HG03108 (cell line): ENCODE measurements around the gene ANKRD36B.
A peak's percentile ranks its signal among the peaks of the same experiment; 100 is the strongest.
"Not testable (repeated sequence)": the region's sequence is repeated elsewhere in the genome, so short reads cannot be mapped to it uniquely, and the experiment has no call there.

Experiments
- ATAC-seq: cut with Tn5 transposase; IDR thresholded peaks from one replicate; pipeline ENCODE4 v1.9.1; 2021; ENCODE audit warnings: moderate library complexity; ENCODE audit not compliant: unreplicated experiment

Gene ANKRD36B

DNA sequence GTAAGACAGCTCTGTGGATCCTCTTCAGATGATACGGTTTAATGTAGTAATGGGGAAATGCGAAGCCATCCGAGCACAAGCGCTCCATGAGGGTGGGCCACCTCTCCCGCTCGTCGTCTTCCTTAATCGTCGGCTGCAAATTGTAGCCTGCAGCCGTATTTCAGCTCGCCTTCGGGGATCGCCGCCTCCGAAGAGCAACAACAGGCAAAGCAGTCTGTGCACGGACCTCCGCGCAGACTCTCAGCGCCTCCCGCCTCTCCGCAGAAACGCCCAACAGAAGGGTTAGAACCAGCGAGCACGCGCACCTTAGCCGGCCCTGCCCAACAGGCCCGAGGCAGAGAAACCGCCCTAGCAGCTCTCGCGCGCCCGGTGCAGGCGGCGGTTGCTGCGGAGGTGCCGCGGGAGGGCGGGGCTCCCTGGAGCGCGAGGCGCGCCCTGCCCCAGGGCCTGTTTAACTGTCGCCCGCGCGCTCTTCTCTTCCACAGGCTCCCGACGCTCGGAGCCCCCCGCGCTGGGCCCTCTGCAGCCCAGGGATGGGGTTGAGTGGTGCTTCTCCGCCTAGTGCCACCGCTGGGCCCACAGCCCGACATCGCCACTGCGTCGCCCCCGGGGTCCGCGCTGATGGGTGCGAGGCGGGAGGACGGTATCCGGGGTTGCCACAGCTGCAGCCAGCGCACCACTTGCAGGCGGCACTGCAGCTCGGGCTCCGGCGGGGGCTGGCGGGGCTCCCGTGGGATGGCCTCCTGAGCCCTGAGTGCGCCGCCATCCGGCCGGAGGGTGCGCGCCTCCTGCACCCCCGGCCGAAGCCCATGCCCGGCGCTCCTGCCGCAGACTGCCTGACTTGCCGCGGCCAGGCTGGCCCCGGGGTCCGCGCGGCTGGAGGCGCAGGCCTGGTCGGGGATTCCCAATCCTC, at the start of gene ANKRD36B:
Gene ANKRD36B (minus strand): TSS at position 280 of the 913 bp plus-strand sequence. CDS start 192 bp downstream, at position 88.
- peak; percentile 65 for ATAC-seq

DNA sequence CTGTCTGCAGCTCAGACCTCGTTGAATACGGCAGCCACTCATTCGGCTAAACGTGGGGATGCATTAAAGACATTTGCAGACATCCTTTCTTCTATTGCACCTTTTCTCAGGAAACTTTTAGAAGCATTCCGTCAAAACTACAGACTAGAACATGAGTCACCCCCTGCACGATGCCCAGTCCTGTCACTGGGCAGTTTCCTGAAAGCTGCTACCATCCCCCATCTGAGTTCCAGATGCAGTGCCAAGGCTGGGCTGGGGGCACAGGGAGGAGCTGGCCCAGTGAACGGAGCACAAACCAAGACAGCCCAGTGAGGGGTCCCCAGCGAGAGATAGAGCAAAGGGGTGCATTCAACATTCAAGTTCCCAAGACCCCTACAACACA, 36.4 kb upstream of the ANKRD36B start:
- not testable (repeated sequence) for ATAC-seq

DNA sequence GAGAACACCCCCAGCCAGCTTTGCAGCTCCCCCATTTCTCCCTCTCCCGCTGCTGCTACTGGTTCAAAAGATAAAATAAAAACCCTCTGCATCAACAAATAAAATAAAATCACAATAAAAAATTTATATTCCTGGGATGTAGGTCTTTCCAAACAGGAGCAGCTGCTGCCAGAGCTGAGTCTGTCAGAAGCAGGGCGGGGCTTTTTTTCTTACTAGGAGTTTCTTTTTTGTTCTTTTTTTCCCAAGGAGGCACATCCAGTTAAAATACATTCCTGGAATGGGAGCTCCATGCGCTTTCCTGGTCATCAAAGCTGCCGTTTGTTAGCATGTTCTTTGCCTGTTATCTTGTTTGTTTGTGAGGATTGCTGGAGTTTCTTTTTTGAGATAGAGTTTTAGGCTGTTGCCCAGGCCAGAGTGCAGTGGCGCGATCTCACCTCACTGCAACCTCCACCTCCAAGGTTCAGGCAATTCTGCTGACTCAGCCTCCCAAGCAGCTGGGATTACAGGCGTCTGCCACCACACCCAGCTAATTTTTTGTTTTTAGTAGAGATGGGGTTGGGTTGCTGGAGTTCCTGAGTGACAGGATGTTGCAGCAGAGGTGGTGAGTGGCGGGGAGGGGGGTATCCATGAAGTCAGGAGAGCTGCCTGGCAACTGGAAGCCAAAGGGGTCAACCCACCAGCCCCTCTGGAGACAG, 35.8 kb upstream of the ANKRD36B start:
- not testable (repeated sequence) for ATAC-seq

DNA sequence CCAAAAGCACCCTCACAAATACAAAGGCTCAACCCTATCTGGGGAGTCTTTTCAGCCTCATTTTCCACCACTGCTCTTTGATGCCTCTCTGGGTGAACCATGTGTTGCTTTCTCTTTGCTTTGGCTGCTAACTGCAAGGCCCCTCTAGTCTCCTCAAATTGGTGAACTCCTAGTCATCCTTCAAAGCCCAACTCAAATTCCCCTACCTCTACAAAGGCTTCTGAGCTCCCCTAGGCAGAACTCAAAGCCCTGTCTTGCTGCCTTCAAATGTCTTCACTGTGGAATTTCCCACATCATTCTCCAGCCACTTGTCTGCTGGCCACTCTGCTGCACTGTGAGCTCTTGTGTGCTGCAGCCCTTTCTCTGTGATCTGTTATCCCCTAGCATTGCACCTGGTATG, 33.3 kb upstream of the ANKRD36B start:
- not testable (repeated sequence) for ATAC-seq

DNA sequence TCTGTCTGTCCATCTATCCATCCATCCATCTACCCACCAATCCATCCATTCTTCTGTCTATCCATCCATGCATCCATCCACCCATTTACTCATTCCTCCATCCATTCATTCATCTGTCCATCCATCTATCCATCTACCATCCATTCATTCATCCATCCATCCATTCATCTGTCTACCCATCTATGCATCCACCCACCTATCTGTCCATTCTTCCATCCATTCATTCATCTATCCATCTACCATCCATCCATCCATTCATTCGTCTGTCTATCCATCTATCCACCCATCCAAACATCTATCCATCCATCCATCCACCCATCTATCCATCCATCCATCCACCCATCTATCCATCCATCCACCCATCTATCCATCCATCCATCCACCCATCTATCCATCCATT, 30.8 kb upstream of the ANKRD36B start:
- ATAC-seq: not testable (repeated sequence)

DNA sequence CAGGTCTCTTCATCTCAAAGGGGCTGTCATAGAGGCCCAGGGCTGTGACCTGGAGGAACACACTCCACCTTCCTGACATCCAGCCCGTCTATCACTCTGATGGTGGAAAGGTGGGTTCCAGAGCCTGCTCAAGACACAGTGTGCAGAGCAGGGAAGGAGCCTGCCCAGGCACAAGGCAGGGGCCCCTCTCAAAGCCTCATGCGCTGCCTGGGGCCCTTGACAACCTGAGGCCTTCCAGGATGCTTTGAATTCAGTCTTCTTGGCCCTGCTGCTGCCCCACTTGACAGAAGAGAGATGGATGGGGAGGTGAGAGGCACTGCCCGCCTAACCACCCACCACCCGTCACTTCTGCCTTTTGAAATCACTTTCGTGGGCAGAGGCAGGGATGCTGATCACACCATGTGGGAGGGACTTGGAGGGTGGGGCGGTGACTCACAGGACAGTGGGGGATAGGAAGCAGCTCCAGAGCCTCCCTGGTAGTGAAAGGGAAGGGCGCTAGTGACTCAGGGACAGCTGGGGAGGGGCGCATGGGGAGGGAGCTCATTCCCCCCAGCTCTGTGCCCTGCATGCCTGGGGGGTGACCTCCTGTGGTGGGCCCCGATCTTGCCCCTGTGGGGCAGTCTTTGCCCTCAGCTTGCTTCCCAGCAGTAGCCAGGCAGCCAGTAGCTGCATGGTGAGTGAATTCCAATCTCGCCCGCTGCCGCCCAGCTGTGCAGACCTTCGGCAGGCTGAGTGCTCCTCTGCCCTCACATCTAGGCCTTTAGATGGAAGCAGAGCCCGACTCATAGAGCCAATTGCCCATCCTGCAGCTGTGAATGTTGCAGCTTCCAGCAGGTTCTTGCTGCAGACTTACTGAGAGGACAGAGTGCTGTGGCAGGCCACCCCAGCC, 29.5 kb upstream of the ANKRD36B start:
- not testable (repeated sequence) for ATAC-seq

DNA sequence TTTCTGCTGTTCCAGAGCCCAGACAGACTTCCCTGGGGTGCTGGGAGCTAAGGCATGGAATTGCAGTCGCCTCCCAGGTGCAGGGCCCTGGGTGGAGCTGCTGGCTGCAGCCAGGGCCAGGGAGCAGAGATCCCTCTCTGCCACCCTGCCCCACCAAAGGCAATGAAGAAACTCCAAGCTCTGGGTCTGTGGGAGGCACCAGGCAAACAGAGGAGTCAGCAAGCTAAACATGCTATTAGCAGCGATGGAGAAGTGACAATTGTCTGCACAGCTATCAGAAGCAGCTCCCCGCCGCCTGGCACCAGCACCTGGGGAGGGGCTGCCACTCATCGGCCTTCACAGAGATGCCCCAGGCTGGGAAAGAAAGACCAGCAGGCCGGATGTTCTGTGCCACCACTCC, 28.2 kb upstream of the ANKRD36B start:
- ATAC-seq: no peak

DNA sequence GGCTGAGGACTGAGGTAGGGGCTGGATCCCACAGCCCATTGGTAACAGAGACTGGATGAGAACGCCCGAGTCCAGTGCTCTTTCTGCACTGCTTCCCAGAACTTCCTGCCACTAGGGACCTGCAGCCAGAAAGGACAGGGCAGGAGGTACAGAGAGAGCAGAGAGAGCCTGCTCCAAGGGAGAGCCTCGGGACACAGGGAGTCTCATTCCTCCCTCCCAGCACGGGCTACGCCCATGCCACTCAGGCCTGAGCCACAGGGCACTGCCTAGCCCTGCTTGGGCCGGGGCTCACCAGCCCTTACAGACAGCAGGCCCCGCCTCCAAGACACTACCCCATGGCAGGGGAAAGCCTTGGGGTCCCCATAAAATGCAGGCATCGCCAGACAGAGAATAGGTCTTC, 26.1 kb upstream of the ANKRD36B start:
- ATAC-seq: not testable (repeated sequence)

DNA sequence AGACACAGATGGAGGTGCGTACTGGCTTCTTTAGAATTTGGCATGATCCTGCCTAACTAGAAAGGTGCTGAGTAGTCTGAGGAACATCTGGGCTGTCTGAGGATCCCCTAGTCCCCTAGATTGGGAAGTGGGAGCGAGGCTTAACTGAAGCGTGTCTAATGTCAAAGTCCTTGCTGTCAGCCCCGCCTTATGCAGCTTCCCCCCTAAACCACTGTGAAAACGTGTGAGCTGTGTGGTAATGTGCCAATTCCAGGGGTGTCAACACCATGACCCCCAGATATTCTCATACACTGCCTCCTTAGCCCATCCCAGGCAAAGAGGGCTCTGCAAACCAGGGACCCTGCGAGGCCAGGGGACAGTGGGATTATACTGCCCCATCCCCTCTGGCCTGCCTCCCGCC, 22.2 kb upstream of the ANKRD36B start:
- ATAC-seq: not testable (repeated sequence)

DNA sequence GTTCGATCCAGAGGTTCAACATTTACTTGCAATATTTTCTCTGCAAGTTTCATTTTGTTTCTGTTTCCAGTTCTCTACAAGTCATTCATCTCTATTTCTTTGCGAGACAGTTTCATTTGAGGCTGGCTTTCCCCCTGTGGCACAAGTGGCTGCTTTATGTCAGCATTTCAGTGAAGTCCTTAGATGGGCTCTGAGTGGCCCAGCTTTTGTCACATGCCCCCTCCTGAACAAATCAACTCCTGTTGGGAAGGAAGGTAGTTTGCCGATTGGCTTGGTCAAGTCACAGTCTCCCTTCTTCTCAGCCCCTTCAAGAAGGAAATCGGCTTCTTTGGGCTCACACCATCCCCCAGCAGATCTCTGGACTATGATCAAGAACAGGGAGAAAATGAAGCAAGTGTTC, 19.1 kb upstream of the ANKRD36B start:
- ATAC-seq: not testable (repeated sequence)

DNA sequence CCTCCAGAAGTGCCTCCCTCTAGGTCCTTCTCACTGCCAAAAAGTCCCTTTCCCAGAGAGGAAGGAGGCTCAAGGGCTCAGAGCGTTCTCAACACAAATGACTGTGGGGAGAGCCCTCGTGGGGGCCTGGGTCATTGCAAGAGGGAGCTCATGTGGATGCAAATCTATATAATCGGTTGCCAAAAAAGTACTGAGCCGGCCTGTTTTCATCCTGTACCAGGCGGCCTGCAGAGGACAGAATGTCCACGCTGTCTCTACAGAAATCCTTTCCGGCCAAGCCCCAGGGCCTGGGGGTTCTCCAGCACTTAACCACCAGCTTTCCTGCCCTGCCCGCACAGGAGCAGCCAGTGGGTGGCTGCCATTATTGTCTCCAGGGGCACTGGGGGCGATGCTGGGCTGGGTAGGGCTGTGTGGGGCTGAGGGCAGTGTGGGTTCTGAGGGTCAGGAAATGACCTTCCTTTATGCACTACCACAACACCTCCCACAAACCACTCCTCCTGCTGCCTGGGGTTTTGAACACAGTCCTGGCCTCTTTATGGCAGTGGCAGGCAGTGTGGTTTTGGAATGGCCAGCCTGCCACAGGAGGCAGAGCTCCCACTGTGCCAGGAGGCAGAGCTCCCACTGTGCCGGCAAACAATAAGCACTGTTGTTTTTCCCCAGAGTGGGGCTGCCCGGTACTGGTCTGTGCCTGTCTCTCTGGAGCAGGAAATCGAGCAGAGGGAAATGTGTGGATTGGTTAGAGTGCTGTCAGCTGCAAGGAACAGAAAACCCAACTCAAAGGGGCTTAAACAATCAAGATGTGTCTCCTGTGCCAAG, 16.1 kb upstream of the ANKRD36B start:
- ATAC-seq: not testable (repeated sequence)

DNA sequence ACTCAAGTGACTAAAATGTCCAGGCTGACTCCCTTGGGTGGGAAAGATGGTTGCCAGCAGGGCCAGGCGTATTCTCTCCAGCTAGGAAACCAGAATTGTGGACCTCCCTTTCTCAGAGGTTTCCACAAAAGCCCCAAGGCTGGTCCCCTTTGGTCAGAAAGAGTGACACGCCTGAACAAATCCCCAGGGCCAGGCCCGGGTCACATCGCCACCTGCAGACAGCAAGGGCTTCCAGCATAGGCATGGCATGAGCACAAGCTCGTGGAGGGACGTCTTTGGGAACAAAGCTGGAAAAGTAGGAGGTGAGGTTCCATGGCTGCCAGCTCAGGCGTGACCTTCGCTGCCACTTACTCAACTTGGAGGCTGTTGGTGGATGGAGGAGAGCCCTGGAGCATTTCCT, 15.4 kb upstream of the ANKRD36B start:
- not testable (repeated sequence) for ATAC-seq

DNA sequence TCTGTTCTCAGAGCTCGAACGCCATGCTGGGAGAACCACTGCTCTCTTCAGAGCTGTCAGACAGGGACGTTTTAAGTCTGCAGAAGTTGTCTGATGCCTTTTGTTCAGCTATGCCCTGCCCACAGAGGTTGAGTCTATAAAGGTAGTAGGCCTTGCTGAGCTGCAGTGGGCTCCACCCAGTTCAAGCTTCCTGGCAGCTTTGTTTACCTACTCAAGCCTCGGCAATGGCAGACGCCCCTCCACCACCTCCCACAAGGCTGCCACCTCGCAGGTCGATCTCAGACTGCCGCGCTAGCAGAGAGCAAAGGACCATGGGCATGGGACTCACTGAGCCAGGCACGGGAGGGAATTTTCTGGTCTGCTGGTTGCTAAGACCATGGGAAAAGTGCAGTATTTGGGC, 11.9 kb upstream of the ANKRD36B start:
- not testable (repeated sequence) for ATAC-seq

DNA sequence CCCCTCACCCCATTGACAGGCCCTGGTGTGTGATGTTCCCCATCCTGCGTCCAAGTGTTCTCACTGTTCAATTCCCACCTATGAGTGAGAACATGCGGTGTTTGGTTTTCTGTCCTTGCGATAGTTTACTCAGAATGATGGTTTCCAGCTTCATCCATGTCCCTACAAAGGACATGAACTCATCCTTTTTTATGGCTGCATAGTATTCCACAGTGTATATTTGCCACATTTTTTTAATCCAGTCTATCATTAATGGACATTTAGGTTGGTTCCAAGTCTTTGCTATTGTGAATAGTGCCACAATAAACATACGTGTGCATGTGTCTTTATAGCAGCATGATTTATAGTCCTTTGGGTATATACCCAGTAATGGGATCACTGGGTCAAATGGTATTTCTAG, 6.5 kb upstream of the ANKRD36B start:
- ATAC-seq: not testable (repeated sequence)

DNA sequence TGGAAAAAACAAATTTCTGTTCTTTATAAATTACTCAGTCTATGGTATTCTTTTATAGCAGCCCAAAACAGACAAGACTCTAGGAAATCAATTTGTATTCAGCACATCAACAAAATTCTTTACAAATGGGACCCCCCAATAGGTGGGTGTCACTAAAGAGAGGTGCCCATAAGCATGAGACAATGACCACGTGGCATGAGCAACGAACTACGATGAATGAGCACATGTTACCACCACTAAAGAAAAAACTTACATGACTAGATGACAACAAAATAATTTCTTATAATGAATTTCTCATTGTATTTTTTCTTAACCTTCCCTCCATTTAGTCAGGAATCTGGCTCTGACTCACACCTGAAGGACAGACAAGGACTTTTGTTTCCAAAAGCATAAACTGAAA, 3.8 kb upstream of the ANKRD36B start:
- not testable (repeated sequence) for ATAC-seq

DNA sequence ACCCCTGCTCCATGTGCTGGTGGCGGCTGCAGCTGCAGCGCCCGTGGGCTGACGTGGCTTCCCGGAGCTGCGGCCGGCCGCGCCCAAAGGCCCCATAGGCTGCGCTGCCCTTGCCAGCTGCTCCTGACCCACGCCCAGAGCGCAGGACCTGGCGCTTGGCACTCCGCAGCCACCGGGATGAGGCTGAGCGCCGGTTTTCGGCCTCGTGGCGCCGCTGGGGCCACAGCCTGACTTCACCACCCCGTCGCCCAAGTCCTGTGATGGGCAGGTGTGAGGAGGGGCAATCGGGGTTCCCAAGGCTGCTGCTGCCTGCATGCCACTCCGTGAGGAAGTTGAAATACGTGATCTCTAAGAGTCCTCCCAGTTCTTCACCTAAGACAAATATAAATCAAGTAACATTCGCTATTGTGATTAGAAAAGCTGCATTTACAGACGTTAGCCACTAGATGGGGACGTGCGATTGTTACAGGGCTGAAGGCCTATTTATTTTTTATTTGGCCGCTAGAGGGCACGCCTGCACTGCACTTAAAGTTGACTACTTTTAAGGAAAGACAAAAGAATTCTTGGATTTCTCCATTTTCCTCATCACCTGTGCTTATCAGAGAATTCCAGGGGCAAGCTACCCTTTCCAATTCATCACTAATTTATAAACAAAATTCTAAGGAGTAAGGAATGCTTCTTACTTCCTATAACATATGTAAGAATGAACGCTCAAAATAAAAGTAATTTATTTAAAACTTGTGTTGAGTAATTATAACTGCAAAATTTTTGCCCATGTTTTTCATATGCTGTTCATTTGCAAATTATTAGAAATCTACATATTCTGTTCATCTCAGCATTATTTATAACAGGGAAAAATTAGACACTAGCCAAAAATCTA, 1.1 kb upstream of the ANKRD36B start:
- ATAC-seq: peak; percentile 44

DNA sequence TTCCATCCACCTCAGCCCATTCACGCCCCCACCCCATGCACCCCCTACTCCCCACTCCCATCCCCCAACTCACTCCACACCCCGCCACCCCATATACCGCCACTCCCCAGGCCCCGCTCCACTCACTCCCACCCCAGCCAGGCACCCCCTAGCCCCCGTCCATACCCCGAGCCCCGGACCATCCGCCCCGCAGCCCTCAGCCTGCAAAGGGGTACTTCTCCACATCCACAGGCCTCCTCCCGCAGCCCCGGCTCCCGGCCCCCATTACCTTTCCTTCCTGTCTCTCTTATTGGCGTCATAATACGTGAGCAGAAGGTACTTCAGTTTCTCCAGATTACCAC, 450 bp downstream of the ANKRD36B start:
- not testable (repeated sequence) for ATAC-seq

DNA sequence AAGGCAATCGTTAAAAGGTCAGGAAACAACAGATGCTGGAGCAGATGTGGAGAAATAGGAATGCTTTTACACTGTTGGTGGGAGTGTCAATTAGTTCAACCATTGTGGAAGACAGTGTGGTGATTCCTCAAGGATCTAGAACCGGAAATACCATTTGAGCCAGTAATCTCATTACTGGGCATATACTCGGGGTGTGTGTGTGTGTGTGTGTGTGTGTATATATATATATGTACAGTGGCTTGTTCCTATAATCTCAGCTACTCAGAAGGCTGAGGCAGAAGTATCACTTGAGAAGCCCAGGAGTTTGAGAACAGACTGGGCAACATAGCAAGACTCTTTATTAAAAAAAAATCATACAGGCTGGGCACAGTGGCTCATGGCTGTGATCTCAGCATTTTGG, 24.0 kb downstream of the ANKRD36B start:
- ATAC-seq: not testable (repeated sequence)

DNA sequence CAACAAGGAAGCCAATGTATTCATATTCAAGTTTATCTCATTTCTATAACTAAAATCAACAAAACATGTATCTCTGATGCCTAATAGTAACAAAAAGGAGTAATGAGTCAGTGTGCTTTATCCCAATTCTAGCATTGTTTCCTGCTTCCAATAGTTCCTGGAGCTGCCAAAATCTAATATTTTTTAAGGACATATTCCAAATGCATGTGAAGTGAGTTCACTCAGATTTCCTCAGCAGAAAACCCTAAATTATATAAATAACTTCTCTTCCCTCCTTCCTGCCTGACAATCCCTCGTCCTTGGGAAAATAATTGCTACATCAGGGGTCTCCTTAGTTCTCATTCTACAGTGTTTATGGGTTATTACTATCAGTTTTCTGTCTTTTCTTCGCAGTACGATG, 37.3 kb downstream of the ANKRD36B start:
- ATAC-seq: not testable (repeated sequence)
